8988T (cell line): ENCODE results near the gene SIPA1L3.
"Not testable (repeated sequence)": the region's sequence is repeated elsewhere in the genome, so short reads cannot be mapped to it uniquely, and the experiment has no call there.

Source experiments
- DNase-seq: peaks from one replicate; pipeline ENCODE4 v3.0.0; 2011

Gene SIPA1L3

DNA sequence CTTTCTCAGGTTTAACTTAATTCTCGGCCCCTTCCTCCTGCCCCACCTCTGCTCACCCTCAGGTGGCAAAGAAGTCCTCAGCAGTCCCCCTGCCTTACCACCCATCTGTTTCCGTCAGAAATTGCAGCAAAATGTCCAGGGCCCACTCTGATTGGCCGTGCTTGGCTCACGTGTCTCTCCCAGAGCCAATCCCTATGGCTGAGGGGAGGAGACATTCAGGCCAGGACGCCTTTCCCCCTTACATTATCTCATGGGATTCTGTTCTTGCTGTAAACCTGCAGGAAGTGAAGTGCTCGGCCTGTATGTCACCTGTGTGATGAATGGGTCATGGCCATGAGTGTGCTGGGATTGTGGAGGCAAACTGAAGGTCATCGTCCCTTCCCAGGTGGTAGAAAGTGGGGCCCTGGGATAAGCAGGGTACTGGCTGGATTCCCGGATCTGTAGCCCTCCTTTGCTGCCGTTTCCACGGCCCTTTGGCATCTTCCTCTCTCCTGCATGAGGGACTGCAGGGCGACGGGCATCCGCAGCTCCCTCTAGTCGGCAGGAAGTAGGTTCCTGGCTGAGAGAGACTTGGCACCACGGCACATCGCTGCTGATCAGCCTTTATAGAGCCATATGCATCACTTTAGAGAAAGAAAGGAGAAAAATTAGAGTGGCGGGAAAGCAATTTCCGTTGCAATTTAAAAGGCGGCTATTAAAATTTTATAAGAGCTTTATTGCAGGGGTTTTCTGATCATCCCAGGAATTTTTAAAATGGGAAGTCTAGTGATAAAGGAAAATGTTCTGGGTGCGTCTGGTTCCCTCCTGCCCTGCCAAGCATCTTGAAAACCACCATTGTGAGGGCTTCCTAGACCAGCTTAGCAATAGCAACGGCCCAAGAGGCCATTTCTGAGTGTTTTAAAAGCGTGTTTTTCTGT, 118.2 kb downstream of the SIPA1L3 start:
- no peak for DNase-seq

- no peak for DNase-seq
Measured at GRCh38 chr19:38025909-38026307, 118.9 kb downstream of the SIPA1L3 start.

DNA sequence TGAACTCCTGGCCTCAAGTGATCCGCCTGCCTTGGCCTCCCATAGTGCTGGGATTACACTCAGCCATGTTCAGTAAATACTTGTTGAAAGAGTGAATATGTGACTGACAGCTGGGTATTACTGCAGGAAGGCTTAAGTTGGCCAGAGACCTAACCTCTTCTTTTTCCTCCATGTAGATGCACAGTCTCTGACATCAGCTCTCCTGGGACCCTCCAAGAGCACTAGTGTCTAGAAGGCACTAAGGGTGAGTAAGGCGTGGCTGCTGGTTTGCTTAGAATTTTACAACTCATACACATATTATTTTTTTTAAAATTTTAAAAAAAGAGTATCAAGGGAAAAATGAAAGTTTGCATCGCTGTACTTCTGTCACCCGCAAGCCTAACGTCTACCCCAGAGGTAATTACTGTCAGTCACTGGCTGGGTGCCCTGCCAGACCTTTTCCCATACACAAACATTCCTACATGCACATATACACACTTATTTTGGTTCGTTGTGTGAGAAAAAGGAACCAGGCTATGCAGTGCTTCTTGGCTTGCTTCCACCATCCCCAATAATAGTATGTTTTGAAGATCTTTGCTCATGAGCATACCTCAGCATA, 122.0 kb downstream of the SIPA1L3 start:
- no peak for DNase-seq

- DNase-seq, result not testable (repeated sequence)
Measured at GRCh38 chr19:38030001-38030400, 123.0 kb downstream of the SIPA1L3 start.

DNA sequence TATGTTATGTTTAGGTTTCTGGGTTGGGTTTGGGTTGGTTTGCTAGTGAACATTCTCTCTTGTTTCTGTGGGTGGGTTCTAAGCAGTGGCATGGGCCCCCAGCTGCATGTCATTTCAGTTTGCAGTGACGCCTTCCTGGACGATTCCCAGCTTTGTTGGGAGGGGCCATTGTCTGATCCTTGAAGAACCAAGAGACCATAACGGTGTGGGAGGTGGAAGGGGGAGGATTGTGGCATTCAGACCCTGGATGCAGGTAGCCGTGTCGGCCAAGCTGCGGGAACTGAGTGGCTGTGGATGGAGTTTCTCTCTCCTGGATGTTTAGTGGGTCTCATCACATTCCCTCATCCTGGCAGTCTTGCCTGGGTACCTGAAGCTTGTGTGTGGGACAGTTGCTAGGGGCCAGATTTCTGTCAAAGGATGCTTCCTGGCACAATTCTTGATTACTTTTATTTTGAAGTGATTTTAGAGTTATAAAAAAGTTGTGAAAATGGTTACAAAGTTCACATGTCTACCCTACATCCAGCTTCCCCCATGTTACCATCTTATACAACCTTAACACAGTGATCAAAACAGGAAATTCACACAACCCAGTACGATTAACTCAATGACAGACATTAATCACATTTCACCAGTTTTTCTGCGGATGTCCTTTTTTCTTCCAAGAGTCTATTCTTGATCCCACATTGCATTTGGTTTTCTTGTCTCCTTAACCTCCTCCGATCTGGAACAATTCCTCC, 123.8 kb downstream of the SIPA1L3 start:
- no peak for DNase-seq

- DNase-seq, result no peak
Measured at GRCh38 chr19:38031423-38031770, 124.4 kb downstream of the SIPA1L3 start.

DNA sequence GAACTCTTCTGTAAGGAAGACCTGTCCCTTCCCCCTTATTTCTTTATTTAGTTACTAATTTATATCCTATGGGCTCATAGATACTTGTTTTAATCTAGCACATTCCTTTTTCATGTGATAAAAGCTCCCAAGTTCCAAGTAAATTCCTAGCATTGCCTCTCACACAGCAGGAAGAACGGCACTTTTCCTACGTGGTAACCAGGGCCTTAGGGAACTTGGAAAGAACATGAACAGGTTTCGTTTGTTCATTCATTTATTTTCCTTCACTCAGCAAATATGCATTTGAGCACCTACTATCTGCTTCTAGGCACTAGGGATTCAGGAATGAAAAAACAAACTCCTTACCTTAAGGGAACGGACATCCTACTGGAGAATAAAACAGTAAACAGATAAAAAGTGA, 125.1 kb downstream of the SIPA1L3 start:
- no peak for DNase-seq

GRCh38 chr19:38032951-38033350, 125.9 kb downstream of the SIPA1L3 start:
- no peak for DNase-seq

GRCh38 chr19:38033658-38034491, 126.9 kb downstream of the SIPA1L3 start:
- DNase-seq, result no peak

DNA sequence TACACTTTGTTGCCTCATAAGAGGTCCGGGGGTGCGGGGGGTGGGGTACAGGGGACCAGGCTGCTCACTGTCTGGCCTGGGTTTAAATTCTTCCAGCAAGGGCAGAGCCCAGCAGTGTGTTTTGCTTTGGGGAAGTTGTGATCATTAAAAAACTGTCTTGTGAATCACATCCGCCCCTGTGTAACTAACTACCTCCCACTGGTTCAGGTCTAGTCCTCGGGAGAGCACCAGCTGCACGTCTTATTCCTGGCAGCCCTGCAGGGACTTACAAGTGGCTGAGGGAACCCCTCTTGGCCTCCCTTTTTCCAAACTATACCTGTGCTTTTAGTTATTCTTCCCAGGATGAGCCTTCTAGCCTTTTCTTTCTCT, 127.5 kb downstream of the SIPA1L3 start:
- no peak for DNase-seq

DNA sequence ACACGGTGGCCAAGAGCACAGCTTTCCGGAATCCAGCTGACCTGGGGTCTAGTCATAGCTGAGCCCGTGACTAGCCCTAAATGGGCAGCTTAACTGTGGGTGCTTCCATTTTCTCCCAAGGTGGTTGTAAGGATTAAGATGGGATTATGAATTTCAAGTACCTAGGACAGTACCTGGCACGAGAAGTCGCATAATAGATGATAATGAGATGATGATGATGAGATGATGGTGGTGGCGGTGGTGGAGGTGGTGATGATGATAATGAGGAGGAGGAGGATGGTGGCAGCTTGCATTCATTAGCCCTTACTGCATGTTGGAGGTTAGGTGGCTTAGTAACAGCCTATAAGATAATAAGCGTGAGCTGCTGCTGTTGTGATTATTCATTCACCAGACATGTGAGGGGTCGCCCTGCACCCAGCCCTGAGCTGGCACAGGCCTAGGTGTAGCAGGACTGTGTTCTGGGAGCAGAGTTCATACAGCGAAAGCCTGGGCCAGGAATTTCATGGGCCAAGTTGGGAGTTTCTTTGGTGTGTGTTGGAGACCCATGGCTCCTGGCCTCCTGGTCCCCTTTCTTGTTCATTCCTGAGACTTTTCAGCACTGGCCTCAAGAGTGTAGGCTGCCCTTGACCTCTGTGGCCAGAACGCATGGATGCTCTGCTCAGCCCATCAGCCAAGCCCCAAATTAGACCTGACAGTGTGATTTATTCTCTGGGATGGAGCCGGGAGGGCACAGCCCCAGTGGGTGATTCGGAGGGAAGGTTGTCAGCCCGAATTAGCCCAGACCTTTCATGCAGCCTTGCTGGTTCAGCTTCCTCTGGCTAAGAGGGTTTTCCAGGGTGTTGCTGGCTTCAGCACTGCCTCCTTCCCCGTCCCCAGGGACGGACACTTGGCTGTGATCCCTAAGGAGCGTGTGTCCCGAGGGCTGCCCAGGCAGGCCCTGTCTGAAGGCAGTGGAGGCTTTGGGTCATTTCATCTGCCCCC, 128.8 kb downstream of the SIPA1L3 start:
- DNase-seq, result no peak

DNA sequence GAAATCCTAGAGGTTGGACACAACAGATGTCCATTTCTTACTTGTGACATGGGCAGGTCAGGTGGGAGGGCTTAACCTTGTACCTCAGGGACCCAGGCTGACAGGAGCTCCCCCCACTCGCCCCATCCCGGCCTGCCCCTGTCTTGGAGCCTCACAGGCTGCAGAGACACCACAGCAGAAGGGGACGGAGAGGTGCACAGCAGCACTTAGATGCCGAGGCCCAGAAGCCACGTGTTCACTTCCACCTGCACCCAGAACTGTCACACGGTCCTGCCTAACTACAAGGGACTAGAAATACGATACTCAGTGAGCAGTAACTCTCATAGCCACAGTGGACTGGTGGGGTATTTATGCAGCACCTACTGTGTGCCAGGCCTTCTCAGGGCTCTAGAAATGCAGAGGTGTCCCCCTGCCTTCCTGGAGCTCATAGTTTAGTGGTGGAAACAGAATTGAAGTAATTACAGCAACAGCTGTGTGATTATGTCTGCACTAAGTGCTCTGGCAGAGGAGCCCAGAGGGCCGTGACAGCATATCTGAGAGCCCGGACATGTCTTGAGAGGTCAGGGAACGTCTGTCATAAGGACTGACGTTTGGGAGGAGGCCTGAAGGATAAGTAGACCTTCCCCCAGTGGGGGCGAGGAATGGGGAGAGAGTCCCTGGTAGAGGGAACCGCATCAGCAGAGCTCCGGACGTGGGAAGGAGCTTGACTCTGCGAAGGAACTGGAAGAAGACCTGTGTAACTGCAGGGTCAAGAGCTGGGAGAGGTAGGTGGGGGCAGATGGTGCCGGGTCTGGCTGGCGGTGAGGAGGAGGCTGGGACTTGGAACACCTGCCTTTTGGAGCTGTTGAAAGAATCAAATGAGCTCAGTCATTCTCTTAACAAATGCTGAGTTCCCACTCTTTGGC, 130.0 kb downstream of the SIPA1L3 start:
- DNase-seq, result no peak

- DNase-seq, result peak; percentile 93
Measured at GRCh38 chr19:38039966-38040365, 133.0 kb downstream of the SIPA1L3 start.

DNA sequence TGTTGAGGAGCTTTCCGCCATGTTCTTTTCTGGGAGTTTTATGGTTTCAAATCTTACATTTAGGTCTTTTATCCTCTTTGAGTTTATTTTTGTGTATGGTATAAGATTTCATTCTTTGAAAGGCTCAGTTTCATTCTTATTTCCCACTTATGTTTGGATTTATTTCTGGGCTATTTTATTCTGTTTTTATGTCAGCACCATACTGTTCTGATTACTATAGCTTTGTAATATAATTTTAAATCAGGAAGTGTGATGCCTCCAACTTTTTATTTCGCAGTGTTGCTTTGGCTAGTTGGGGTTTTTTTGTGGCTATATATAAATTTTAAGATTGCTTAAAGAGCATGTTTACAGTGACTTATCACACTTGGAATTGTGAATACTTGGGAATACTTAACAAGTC, 135.1 kb downstream of the SIPA1L3 start:
- no peak for DNase-seq

DNA sequence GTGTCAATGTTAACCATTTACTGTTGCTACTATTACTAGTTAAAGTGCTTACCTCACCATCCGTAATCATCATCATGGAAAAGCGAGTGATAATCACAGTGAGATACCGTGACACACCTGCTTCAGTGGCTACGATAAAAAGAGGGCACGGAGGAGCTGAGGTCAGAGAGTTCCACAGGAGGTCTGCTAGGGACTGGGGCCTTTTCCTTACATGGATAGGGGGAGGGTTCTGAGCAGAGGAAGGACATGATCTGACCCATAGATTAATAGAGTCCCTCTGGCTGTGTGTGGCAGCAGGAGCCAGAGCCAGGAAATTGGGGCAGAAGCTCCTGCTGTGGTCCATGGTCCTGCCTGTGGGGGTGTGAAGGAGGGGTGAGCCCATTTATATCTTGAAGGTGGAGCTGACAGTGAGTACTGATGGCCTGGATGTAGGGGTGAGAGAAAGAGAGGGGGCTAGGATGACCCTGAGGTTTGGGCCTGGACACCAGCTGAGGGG, 136.7 kb downstream of the SIPA1L3 start:
- DNase-seq, result no peak

- DNase-seq, result no peak
Measured at GRCh38 chr19:38044267-38045111, 137.5 kb downstream of the SIPA1L3 start.

DNA sequence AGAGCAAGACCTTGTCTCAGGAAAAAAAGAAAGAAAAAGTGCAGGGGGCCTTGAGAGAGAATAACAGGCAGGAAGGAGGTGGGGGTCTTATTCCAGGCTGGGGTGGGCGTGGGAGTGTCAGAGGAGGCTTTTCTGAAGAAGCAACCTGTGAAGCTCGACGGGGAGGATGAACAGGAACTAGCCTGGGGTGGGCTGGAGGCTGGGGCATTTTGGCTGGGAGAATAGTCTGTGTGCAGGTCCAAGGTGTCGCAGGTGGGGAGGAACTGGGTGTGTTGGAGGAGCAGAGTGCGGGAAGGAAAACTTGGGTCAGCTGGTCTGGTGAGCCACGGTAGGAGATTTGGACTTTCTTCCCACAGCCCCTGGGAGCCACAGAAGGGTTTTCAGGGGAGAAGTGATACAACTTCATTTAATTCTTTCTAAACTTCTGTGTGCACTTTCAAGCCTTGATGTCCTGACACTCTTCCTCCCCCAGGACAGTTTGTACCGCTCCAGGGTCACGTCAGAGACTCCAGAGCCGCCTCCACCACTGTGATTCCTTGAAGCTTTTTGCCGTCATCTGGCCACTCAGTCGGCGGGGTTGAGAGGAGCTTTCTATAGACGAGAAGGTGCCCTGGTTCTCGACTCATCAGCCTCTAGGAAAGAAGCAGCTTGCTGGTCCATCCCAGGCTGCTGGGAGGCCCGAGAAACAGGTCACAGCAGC, 138.7 kb downstream of the SIPA1L3 start:
- no peak for DNase-seq

- no peak for DNase-seq
Measured at GRCh38 chr19:38046254-38047048, 139.4 kb downstream of the SIPA1L3 start.
